Hepatocyte (in vitro differentiated cells): ENCODE results near the gene HOXA11. TPM values are rescaled to one million over a fixed set of nuclear protein-coding genes. Genes with fewer than 3 reads are reported as not detected.

ENCODE experiments used
- DNase-seq: peaks from one replicate; pipeline ENCODE4 v3.0.0-alpha.2; 2016; ENCODE audit warnings: low spot score
- H2AFZ ChIP-seq: fragments of 200-600 bp; sonication (generic); 2 replicates; pipeline ENCODE4 v1.6.0; 2016; ENCODE audit warnings: antibody characterized with exemption, mild to moderate bottlenecking
- H3K27ac ChIP-seq: fragments of 200-600 bp; sonication (generic); 2 replicates; pipeline ENCODE4 v1.5.1; 2016; ENCODE audit warnings: mild to moderate bottlenecking
- H3K27me3 ChIP-seq: fragments of 200-600 bp; sonication (generic); 2 replicates; pipeline ENCODE4 v1.6.1; 2016
- H3K36me3 ChIP-seq: fragments of 200-600 bp; sonication (generic); replicated peaks from 2 replicates; pipeline ENCODE4 v1.5.1; 2016; ENCODE audit warnings: low read depth; ENCODE audit not compliant: insufficient read depth
- H3K4me1 ChIP-seq: fragments of 200-600 bp; sonication (generic); 2 replicates; pipeline ENCODE4 v1.5.1; 2016; ENCODE audit warnings: mild to moderate bottlenecking, moderate library complexity; ENCODE audit not compliant: insufficient read depth
- H3K4me2 ChIP-seq: fragments of 200-600 bp; sonication (generic); 2 replicates; pipeline ENCODE4 v1.6.0; 2016
- H3K4me3 ChIP-seq: fragments of 200-600 bp; sonication (generic); 2 replicates; pipeline ENCODE4 v1.5.1; 2016; ENCODE audit warnings: mild to moderate bottlenecking
- H3K79me2 ChIP-seq: fragments of 200-600 bp; sonication (generic); 2 replicates; pipeline ENCODE4 v1.6.0; 2017; ENCODE audit warnings: mild to moderate bottlenecking
- H3K9me2 ChIP-seq: fragments of 200-600 bp; sonication (generic); replicated peaks from 2 replicates; pipeline ENCODE4 v1.6.0; 2017; ENCODE audit warnings: mild to moderate bottlenecking; ENCODE audit not compliant: insufficient read depth
- H3K9me3 ChIP-seq: fragments of 200-600 bp; sonication (generic); 2 replicates; pipeline ENCODE4 v1.5.1; 2016; ENCODE audit warnings: low read depth, mild to moderate bottlenecking
- H4K20me1 ChIP-seq: fragments of 200-600 bp; sonication (generic); 2 replicates; pipeline ENCODE4 v1.6.0; 2016; ENCODE audit warnings: mild to moderate bottlenecking; ENCODE audit not compliant: insufficient read depth, poor library complexity, severe bottlenecking
- EZH2 ChIP-seq: fragments of 200-600 bp; sonication (generic); IDR thresholded peaks from 2 replicates; pipeline ENCODE4 v1.6.1; 2016; ENCODE audit warnings: antibody characterized with exemption, mild to moderate bottlenecking, borderline replicate concordance
- EZH2phosphoT487 ChIP-seq: fragments of 200-600 bp; sonication (generic); IDR thresholded peaks from one replicate; pipeline ENCODE4 v1.6.1; 2018; ENCODE audit warnings: antibody characterized with exemption, mild to moderate bottlenecking, low read depth, moderate library complexity; ENCODE audit not compliant: unreplicated experiment, severe bottlenecking
- WGBS: methylation state at CpG from one replicate; pipeline ENCODE4 v1.1.6; 2016; ENCODE audit warnings: low lambda C conversion rate; ENCODE audit errors: missing lambda C conversion rate; 5-methylcytosine and 5-hydroxymethylcytosine counted together
- polyA plus RNA-seq: library from polyadenylated mRNA; unstranded; fragments of >200 nt; fragmentation: Nextera tagmentation; extraction: Ambion mirVana; gene quantifications from 2 replicates; pipeline ENCODE4 v1.2.1, GENCODE V29; 2016
- total RNA-seq: library from RNA; depleted of rRNA; stranded (reverse); fragments of >200 nt; gene quantifications from 2 replicates; pipeline ENCODE4 v1.2.3, GENCODE V29; 2014
- TF ChIP-seq, protein P1 (sequence below): fragments of 200-600 bp; sonication (generic); IDR thresholded peaks from 2 replicates; pipeline ENCODE4 v1.5.1; 2016; ENCODE audit warnings: antibody characterized with exemption, mild to moderate bottlenecking; ENCODE audit not compliant: poor library complexity

The HOXA11 gene
- total and polyA plus RNA-seq, 2 experiments from 2014 or later: 6.4 to 7.6 TPM

- Histone ChIP-seq H3K79me2 (peaks cover 94% of the 10 kb centered on the region), H3K36me3 (no peaks in the 10 kb centered on the region), H2AFZ (no peak overlapping the region), H3K27me3 (peaks cover 83% of the 10 kb centered on the region), H3K4me1 (peaks cover 23% of the 10 kb centered on the region), H3K4me3 (peak overlapping the region; percentile 3), H4K20me1 (peaks cover 36% of the 10 kb centered on the region), H3K9me2 (no peaks in the 10 kb centered on the region), H3K9me3 (no peaks in the 10 kb centered on the region), H3K4me2 (peak overlapping the region; percentile 96), H3K27ac (peak overlapping the region; percentile 97)
- 40% methylated on average over 9 of the region's 9 CpGs for WGBS
- TF ChIP-seq EZH2: no peak
- TF ChIP-seq, protein P1, sequence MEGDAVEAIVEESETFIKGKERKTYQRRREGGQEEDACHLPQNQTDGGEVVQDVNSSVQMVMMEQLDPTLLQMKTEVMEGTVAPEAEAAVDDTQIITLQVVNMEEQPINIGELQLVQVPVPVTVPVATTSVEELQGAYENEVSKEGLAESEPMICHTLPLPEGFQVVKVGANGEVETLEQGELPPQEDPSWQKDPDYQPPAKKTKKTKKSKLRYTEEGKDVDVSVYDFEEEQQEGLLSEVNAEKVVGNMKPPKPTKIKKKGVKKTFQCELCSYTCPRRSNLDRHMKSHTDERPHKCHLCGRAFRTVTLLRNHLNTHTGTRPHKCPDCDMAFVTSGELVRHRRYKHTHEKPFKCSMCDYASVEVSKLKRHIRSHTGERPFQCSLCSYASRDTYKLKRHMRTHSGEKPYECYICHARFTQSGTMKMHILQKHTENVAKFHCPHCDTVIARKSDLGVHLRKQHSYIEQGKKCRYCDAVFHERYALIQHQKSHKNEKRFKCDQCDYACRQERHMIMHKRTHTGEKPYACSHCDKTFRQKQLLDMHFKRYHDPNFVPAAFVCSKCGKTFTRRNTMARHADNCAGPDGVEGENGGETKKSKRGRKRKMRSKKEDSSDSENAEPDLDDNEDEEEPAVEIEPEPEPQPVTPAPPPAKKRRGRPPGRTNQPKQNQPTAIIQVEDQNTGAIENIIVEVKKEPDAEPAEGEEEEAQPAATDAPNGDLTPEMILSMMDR: no peak
- TF ChIP-seq EZH2phosphoT487: no peak
- no peak for DNase-seq
These were observed 9.8 kb upstream of the HOXA11 start for GRCh38 chr7:27194686-27195379.

DNA sequence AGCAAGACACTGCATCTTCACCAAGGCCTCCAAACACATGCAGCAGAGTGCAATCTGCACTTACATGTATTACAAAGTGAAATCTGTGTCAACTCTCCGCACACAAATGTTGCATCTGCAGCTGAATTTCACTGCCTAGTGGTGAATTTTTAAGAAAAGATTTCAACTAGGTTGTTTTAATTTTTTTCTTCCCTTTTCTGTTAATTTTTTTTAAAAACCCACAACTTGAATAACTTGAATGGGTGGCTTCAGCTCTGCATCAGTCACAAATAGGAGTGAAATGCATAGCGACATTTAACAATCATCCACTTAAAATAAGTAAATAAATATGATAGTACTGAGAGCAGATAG is 8.9 kb upstream of the HOXA11 start:
- WGBS: 42% methylated on average over 2 of the region's 2 CpGs
- Histone ChIP-seq H3K27me3 (peaks cover 88% of the 10 kb centered on the region), H3K4me1 (peaks cover 31% of the 10 kb centered on the region), H3K9me2 (no peaks in the 10 kb centered on the region), H3K27ac (peak overlapping the region; percentile 97), H4K20me1 (peaks cover 33% of the 10 kb centered on the region), H3K79me2 (peaks cover 98% of the 10 kb centered on the region), H3K9me3 (no peaks in the 10 kb centered on the region), H3K36me3 (no peaks in the 10 kb centered on the region), H3K4me2 (peak overlapping the region; percentile 96), H3K4me3 (peak overlapping the region; percentile 34), H2AFZ (no peak overlapping the region)
- no peak for DNase-seq
- TF ChIP-seq EZH2 (peak; percentile 35), EZH2phosphoT487 (peak; percentile 53)
- TF ChIP-seq, protein P1: no peak

DNA sequence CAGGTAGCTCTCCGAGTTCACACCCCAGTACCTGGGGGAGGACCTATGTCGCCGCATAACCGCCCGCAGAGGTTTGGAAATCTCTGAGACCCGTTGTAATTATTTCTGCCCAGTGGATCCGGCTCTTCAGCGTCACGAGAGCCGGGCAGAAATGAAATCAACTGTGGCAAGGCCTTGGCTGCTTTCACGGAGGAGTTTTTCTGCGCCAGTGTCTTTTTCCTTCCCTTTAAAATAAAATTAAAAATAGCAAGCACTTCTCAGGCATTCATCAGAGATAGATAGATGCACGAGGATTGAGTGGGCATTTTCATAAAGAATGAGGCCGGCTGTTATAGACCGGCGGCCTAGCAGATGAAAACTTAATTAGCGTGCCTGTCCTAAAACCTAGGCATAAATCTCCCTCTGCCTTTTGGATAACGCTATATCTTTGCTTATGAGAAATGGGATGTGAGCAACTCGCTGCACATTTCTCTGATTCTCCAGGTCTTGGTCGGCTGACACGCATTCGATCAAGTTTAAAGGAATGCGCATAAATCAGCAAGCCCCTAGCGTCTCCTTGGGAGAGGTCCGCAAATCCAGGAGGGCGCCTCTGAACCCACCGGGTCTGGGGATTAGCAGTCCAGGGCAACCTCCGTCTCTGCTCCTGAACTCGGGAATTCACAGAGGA is 8.4 kb upstream of the HOXA11 start:
- H3K4me1 ChIP-seq: peaks cover 35% of the 10 kb centered on the region
- peak overlapping the region; percentile 97 for H3K27ac ChIP-seq
- peak overlapping the region; percentile 34 for H3K4me3 ChIP-seq
- H2AFZ ChIP-seq: peak overlapping the region; percentile 52
- no peaks in the 10 kb centered on the region for H3K9me2 ChIP-seq
- no peaks in the 10 kb centered on the region for H3K36me3 ChIP-seq
- WGBS: 11% methylated on average over 29 of the region's 29 CpGs
- H3K79me2 ChIP-seq: peaks cover 98% of the 10 kb centered on the region
- TF ChIP-seq, protein P1: no peak
- TF ChIP-seq EZH2 (peak; percentile 38), EZH2phosphoT487 (peak; percentile 18)
- no peak for DNase-seq
- no peaks in the 10 kb centered on the region for H3K9me3 ChIP-seq
- H4K20me1 ChIP-seq: peaks cover 28% of the 10 kb centered on the region
- peaks cover 88% of the 10 kb centered on the region for H3K27me3 ChIP-seq
- H3K4me2 ChIP-seq: peak overlapping the region; percentile 96
